ENCODE measurements around the gene TJAP1. TPM values are rescaled to one million over a fixed set of nuclear protein-coding genes. Genes with fewer than 3 reads are reported as not detected.
A peak's percentile ranks its signal among the peaks of the same experiment; 100 is the strongest.
"Not testable (repeated sequence)": the region's sequence is repeated elsewhere in the genome, so short reads cannot be mapped to it uniquely, and the experiment has no call there.

The TJAP1 gene
- total RNA-seq, 2 donors from 2014 or later = 23.4 to 25.4 TPM

GRCh38 chr6:43497129-43497396 is 19.7 kb downstream of the TJAP1 start:
- no peak for DNase-seq (ENCODE audit: low spot score)
- intact Hi-C loops (cut with DNase I) = no loop called here

DNA sequence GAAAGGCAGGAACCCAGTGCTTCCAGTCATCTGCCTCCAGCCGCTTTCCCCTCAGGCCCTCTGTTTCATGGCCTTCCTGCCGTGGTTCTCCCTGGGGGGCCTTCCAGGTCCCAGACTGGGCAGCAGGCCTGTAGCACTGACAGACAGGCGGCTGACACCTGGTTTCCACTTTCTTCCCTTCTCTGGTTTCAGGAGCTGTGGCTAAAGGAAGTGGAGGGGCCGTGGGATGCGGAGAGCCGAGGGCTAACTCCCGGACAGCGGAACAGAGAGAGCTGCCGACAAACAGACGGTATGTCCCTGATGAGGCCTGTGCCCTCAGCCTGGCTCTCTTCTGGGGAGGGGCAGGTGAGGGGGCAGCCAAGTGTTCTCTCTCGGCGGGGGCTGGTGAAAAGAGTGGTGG is 20.3 kb downstream of the TJAP1 start:
- intact Hi-C loops (cut with DNase I) = no loop called here
- no peak for DNase-seq (ENCODE audit: low spot score)

GRCh38 chr6:43498291-43498690 is 20.9 kb downstream of the TJAP1 start:
- DNase-seq (ENCODE audit: low spot score); intact Hi-C loops (cut with DNase I): not testable (repeated sequence)

GRCh38 chr6:43499028-43499815 is 21.9 kb downstream of the TJAP1 start:
- intact Hi-C loops (cut with DNase I) = no loop called here
- peak; percentile 22 for DNase-seq (ENCODE audit: low spot score)

DNA sequence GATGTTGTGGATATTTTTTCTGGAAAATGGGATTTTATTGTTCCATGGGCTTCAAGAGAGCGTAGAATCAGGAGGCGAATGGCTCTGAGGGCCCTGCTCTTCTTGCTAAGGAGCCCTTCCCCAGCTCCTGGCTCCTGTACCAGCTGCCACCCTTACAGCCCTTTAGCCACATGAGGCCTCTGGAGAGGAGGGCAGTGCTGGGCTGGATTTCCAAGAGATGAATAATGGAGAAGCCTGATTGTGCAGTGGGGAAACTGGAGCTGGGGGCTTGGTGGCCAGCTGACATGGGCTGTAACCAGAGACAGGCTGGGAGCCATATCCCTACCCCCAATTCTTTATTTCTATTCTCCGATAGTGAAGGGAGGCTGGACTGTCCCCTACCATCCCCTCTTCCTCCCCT is 23.6 kb downstream of the TJAP1 start:
- no peak for DNase-seq (ENCODE audit: low spot score)
- intact Hi-C loops (cut with DNase I) = loop anchor here in 1 of 2 donors (10.0 kb wide), 1 partner anchor 116 kb away; no protein-coding TSS in a partner anchor

- intact Hi-C loops (cut with DNase I) = loop anchor here in 1 of 2 donors (10.0 kb wide), 1 partner anchor 118 kb away; no protein-coding TSS in a partner anchor
- no peak for DNase-seq (ENCODE audit: low spot score)
Measured at GRCh38 chr6:43502666-43503065, 25.3 kb downstream of the TJAP1 start.

DNA sequence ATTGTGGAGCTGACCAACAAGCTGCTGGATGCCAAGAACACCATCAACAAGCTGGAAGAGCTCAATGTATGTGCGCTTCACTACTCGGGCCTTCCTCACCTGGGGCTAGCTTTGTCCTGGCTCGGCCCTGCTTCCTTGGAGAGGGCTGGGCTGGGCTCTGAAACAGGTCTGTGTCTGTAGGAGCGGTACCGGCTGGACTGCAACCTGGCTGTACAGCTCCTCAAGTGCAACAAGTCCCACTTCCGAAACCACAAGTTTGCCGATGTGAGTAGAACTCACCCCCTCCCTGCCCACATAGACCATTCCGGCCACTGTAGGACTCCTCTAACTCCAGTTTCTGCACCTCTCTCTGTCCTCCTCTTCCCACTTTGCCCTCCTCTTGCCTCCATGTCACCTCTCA is 26.1 kb downstream of the TJAP1 start:
- intact Hi-C loops (cut with DNase I) = loop anchor here in 1 of 2 donors (10.0 kb wide), 1 partner anchor 119 kb away; no protein-coding TSS in a partner anchor
- DNase-seq (ENCODE audit: low spot score) = peak; percentile 54

DNA sequence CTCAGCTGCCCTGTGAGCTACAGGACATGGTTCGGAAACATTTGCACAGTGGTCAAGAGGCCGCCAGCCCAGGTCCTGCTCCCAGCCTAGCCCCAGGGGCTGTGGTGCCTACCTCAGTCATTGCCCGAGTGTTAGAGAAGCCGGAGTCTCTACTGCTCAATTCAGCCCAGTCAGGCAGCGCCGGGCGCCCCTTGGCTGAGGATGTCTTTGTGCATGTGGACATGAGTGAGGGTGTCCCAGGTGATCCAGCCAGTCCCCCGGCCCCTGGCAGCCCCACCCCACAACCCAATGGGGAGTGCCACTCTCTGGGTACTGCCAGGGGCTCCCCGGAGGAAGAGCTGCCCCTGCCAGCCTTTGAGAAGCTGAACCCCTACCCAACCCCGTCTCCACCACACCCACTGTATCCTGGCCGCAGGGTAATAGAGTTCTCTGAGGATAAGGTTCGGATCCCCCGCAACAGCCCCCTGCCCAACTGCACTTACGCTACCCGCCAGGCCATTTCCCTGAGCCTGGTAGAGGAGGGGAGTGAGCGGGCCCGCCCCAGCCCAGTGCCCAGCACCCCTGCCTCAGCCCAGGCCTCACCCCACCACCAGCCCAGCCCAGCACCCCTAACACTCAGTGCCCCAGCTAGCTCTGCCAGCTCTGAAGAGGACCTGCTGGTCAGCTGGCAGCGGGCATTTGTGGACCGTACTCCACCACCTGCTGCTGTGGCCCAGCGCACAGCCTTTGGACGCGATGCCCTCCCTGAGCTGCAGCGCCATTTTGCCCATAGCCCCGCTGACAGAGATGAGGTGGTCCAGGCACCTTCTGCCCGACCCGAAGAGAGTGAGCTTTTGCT is 27.6 kb downstream of the TJAP1 start:
- peak; percentile 74 for DNase-seq (ENCODE audit: low spot score)
- intact Hi-C loops (cut with DNase I) = loop anchor here (5.0 to 10.0 kb wide), 4 partner anchors 48 to 243 kb away; partner anchors contain the start of gene DLK2 (in 1 of the 2)

DNA sequence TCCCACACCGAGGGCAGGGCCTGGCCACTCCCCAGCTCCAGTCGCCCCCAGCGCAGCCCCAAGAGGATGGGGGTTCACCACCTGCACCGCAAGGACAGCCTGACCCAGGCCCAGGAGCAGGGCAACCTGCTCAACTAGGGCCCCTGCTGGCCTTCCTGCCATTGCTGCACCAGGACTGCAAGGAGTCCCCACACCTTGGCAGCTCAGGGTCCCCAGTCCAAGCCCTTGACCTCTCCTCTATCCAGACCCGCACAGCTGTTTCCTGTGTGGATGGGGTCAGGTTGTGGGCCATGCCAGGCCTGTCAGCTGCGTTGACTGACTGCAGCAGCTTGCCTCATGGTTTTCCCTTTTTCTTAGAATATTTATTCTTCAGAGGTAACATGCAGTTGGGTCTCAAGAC is 28.3 kb downstream of the TJAP1 start:
- intact Hi-C loops (cut with DNase I) = loop anchor here (5.0 to 10.0 kb wide), 4 partner anchors 48 to 243 kb away; partner anchors contain the start of gene DLK2 (in 1 of the 2)
- DNase-seq (ENCODE audit: low spot score) = no peak

DNA sequence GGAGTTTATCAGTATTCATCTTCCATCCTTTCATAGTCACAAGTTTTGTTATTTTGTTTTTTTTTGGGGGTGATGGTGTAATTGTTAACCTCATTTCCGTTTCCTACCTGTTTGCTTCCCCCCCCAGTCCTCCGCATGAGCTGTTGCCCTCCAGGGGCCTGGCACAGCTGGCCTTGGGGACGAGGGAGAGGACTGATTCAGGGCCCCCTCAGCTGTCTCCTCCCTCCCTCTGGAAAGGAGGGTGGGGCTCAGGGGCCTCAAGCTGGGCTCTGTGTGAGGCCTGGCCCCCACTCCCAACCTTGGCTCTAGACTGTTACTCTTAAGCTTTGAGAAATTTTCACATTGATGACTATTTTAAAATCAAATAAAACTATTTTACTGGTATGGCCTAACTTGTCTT is 28.8 kb downstream of the TJAP1 start:
- peak; percentile 16 for DNase-seq (ENCODE audit: low spot score)
- intact Hi-C loops (cut with DNase I) = loop anchor here (5.0 to 10.0 kb wide), 4 partner anchors 49 to 244 kb away; partner anchors contain the start of gene DLK2 (in 1 of the 2)

DNA sequence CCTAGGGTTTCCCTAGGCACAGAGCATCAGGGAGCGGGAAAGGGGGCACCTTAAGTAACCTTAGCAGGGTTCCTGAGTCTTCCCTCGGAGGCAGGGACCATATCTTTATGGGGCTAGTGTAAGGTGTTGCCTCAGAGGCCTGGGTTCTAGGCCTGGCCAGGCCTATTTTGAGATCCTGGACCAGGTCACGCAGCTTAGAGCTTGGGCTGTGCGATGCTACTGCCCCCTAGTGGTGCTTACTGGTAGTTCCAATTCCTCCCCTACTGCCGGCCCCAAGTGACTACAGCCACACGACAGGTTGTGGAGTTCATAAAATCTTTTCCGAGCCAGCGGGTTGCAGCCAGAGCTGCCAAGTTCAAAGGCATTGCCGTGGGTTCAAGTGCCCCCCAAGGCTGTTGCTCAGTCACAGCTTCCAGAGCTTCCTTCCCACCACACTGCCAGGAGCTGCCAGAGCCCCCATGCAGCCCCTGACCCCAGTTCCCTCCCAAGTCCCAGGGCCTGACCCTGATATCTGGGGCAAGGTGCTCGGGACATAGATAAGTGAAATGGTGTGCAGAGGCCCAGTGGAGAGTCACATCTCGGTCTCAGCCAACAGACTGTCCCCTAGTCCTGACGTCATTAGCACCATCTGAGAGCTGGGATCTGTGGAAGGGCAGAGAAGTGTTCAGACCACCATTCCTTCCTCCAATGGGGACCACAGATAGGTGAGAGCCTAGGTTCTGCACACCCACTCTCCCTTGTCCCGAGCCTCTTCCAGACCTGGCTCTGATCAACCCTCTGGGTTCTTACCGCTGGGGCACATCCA is 29.5 kb downstream of the TJAP1 start:
- peak; percentile 91 for DNase-seq (ENCODE audit: low spot score)
- intact Hi-C loops (cut with DNase I) = loop anchor here (5.0 to 10.0 kb wide), 4 partner anchors 50 to 245 kb away; partner anchors contain the start of gene DLK2 (in 1 of the 2)

DNA sequence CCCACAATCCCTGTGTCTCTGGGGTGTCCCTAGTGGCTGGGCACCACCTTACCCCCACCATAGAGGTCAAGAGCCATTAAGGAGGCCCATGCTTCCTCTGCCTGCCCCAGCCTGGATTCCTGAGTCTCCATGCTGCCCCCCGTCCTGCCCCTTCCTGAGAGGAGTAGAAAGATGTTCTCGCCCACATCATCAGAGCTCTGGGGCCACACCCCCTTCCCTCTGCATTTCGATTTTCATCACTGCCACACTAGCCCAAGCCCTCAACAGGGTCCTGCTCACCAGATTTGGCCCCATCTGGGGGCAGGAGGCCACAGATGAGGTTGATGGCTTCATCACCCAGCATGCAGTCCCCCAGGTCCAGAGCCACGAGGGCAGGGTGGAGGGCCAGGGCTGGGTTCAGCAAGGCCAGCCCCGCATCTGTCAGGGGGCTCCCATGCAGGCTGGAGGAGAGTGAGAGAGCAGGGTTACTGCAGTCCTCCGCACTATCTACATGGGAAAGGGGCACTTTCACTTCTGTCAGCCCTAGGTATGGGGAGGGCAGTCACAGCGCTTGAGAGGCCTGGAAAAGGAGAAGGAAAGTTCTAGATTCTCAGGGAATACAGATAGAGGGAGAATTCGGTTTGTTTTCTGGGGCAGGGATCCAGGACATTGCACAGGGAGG is 31.2 kb downstream of the TJAP1 start:
- intact Hi-C loops (cut with DNase I) = loop anchor here (5.0 to 10.0 kb wide), 4 partner anchors 51 to 246 kb away; partner anchors contain the start of gene DLK2 (in 1 of the 2)
- DNase-seq (ENCODE audit: low spot score) = no peak

DNA sequence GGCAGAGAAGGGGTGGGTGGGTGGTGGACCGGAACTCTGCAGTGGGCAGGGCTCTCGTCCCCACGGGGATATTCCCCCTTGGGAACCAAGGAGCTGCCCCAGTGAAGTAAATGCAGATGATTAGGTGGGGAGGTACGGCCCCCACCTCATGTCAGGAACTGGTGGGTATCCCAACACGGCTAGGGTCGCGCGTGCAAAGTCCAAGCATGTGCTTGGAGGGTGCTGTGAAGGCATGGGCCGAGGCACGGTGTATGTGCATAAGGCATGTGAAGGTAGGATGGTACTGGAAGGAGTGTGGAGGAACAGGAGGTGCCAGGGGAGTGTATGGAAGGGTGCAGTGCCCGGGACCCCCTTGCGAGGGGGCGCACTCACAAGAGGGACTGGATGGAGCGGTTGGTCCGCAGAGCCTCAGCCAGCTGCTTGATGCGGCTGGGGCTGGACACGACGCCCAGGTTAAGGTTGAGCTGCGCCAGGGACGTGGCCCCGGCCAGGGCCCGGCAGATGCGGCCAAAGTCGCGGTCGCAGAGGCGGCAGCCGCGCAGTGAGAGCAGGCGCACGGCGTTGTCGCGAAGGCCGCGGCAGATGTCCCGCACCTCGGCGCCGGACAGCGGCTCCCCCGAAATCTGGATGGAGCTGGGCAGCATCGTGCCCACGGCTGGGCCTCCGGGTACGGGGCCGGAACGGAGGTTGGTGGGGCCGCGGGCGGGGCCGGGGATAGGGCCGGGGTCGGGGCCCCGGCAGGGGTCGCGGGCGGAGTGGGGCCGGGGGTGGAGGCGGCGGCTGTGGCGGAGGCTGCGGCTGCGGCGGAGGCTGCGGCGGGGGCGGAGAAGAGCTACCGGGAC is 32.0 kb downstream of the TJAP1 start:
- intact Hi-C loops (cut with DNase I) = loop anchor here (5.0 to 10.0 kb wide), 4 partner anchors 52 to 247 kb away; partner anchors contain the start of gene DLK2 (in 1 of the 2)
- DNase-seq (ENCODE audit: low spot score) = peak; percentile 81

GRCh38 chr6:43509984-43510826 is 32.8 kb downstream of the TJAP1 start, which contains the start of gene LRRC73:
LRRC73 (minus strand) TSS chr6:43510346; CDS start chr6:43509785, 561 bp downstream.
- peak; percentile 96 for DNase-seq (ENCODE audit: low spot score)
- intact Hi-C loops (cut with DNase I) = loop anchor here (5.0 to 10.0 kb wide), 4 partner anchors 53 to 248 kb away; partner anchors contain the start of gene DLK2 (in 1 of the 2)

GRCh38 chr6:43510827-43511163 is 33.4 kb downstream of the TJAP1 start:
- no peak for DNase-seq (ENCODE audit: low spot score)
- intact Hi-C loops (cut with DNase I) = no loop called here

GRCh38 chr6:43511824-43512415 is 34.5 kb downstream of the TJAP1 start:
- DNase-seq (ENCODE audit: low spot score) = peak; percentile 51
- intact Hi-C loops (cut with DNase I) = no loop called here
